Measurements from ENCODE around the gene GSK3B. TPM values are rescaled to one million over a fixed set of nuclear protein-coding genes. Genes with fewer than 3 reads are reported as not detected.

GSK3B gene
- total RNA-seq, 1 donor from 2014 or later, result 11.8 TPM

GRCh38 chr3:119783883-119784282 lies 310.4 kb downstream of the GSK3B start:
- Histone ChIP-seq H3K9me3 (no peaks in the 10 kb centered on the region), H3K27ac (no peak overlapping the region), H3K36me3 (no peaks in the 10 kb centered on the region), H3K27me3 (no peaks in the 10 kb centered on the region), H3K4me3 (no peak overlapping the region), H3K4me1 (no peaks in the 10 kb centered on the region)
- intact Hi-C loops (cut with DNase I), result no loop called here
- no peak for DNase-seq (ENCODE audit: low spot score in 2 of 2)
- TF ChIP-seq, protein P1, sequence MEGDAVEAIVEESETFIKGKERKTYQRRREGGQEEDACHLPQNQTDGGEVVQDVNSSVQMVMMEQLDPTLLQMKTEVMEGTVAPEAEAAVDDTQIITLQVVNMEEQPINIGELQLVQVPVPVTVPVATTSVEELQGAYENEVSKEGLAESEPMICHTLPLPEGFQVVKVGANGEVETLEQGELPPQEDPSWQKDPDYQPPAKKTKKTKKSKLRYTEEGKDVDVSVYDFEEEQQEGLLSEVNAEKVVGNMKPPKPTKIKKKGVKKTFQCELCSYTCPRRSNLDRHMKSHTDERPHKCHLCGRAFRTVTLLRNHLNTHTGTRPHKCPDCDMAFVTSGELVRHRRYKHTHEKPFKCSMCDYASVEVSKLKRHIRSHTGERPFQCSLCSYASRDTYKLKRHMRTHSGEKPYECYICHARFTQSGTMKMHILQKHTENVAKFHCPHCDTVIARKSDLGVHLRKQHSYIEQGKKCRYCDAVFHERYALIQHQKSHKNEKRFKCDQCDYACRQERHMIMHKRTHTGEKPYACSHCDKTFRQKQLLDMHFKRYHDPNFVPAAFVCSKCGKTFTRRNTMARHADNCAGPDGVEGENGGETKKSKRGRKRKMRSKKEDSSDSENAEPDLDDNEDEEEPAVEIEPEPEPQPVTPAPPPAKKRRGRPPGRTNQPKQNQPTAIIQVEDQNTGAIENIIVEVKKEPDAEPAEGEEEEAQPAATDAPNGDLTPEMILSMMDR (IDR thresholded peaks at IDR 0.05), result no peak

DNA sequence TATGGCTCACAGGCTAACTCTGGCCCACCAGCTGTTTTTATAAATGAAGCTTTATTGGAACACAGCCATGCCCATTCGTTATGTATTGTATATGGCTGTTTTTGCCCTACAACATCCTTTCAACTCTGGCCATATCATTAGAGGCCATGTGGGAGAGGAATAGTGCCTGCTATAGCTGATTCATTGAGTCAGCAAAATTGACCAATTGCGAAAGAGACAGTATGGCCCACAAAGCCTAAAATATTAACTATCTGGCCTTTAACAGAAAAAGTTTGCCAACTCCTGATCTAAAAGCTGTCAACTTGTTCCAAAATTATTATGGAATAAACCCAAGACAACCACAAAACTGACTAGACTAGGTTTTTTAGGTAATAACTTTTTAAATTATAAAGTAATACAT lies 311.0 kb downstream of the GSK3B start:
- Histone ChIP-seq H3K36me3 (no peaks in the 10 kb centered on the region), H3K4me1 (no peaks in the 10 kb centered on the region), H3K4me3 (no peak overlapping the region), H3K27me3 (no peaks in the 10 kb centered on the region), H3K9me3 (no peaks in the 10 kb centered on the region), H3K27ac (no peak overlapping the region)
- intact Hi-C loops (cut with DNase I), result no loop called here
- TF ChIP-seq, protein P1 (IDR thresholded peaks at IDR 0.05), result no peak
- no peak for DNase-seq (ENCODE audit: low spot score in 2 of 2)

- no peak overlapping the region for H3K27ac ChIP-seq
- no peak for DNase-seq (ENCODE audit: low spot score in 2 of 2)
- no peaks in the 10 kb centered on the region for H3K4me1 ChIP-seq
- H3K36me3 ChIP-seq, result no peaks in the 10 kb centered on the region
- no peaks in the 10 kb centered on the region for H3K9me3 ChIP-seq
- TF ChIP-seq, protein P1 (IDR thresholded peaks at IDR 0.05), result no peak
- intact Hi-C loops (cut with DNase I), result no loop called here
- no peak overlapping the region for H3K4me3 ChIP-seq
- no peaks in the 10 kb centered on the region for H3K27me3 ChIP-seq
These were observed 311.8 kb downstream of the GSK3B start for GRCh38 chr3:119782460-119782859.

DNA sequence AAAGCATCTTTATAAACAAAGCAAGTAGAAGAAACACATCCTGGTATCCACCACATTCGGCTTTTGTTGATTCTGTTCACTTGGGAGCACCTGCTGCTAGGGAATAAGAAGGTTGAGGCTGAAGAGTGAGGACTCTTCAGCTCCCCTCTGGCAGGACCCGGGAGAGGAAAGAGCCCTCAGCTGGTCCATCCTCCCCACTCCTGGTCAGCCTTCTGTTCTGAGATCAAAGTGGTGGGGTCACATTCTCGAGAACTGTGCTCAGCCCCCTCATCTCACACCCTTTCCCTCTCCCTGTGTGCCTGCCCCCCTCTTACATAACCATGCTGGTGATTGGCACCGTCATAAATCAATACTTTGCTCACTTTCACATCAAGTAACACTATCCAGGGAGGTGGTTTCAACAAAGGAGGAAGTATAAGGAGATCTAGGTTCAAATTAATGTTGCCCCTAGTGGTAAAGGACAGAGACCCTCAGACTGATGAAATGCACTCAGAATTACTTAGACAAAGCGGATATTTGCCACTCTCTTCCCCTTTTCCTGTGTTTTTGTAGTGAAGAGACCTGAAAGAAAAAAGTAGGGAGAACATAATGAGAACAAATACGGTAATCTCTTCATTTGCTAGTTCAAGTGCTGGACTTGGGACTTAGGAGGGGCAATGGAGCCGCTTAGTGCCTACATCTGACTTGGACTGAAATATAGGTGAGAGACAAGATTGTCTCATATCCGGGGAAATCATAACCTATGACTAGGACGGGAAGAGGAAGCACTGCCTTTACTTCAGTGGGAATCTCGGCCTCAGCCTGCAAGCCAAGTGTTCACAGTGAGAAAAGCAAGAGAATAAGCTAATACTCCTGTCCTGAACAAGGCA lies 312.7 kb downstream of the GSK3B start, which contains the start of gene NR1I2:
TSS of gene NR1I2 (plus strand) at position 772 of the 869 bp plus-strand sequence.
- intact Hi-C loops (cut with DNase I), result no loop called here

DNA sequence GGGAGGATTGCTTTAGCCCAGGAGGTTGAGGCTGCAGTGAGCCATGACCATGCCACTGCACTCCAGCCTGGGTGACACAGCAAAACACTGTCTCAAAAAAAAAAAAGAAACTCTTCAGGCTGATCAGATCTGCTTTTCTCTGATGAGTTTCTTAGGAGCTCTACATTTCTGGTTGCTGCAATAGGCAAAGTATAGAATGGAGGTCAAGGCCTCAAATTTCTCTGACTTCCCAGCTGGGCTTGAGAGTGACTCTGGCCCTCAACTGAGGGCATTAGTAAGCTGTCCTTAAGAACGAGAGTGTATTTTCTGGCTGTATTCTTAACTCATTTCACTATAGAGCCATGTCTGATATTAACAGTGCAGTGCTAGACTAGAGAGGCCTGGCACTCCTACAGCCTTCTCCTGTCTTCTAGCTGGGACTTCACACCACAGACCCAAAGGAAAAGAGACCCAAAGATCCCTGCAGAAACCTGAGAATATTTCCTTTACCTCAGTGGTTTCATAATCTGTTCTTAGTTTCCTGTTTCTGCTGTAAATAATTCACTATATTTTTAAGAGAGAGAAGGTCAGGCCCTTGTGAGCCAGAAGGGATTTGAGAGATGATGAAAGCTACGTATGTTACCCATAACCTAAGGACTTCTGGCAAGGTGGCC lies 314.4 kb downstream of the GSK3B start:
- Histone ChIP-seq H3K36me3 (no peaks in the 10 kb centered on the region), H3K4me3 (no peak overlapping the region), H3K27me3 (no peaks in the 10 kb centered on the region), H3K27ac (no peak overlapping the region), H3K9me3 (peaks cover 0 to 7% of the 10 kb centered on the region in 2 donors), H3K4me1 (no peaks in the 10 kb centered on the region)
- TF ChIP-seq, protein P1 (IDR thresholded peaks at IDR 0.05), result no peak
- intact Hi-C loops (cut with DNase I), result no loop called here
- DNase-seq (ENCODE audit: low spot score in 2 of 2), result no peak

More for the DNA sequence above, 312.7 kb downstream of the GSK3B start, which contains the start of gene NR1I2:
- Histone ChIP-seq H3K36me3 (no peaks in the 10 kb centered on the region), H3K9me3 (peaks cover 0 to under 1% of the 10 kb centered on the region in 2 donors), H3K27ac (no peak within 1 kb of the TSS), H3K27me3 (no peaks in the 10 kb centered on the region), H3K4me1 (no peaks in the 10 kb centered on the region), H3K4me3 (no peak within 1 kb of the TSS)
- DNase-seq (ENCODE audit: low spot score in 2 of 2), result no peak
- TF ChIP-seq, protein P1 (IDR thresholded peaks at IDR 0.05), result no peak

Measured in ascending aorta (tissue), 2 donors.